ENCODE measurements around the gene SLC2A10.

The SLC2A10 gene

GRCh38 chr20:46739431-46740213 is 30.2 kb downstream of the SLC2A10 start:
- DNase-seq, result no peak

- DNase-seq, result no peak
Observed at GRCh38 chr20:46740214-46740609, 30.8 kb downstream of the SLC2A10 start.

GRCh38 chr20:46741924-46742668 is 32.6 kb downstream of the SLC2A10 start:
- no peak for DNase-seq

GRCh38 chr20:46742669-46743045 is 33.2 kb downstream of the SLC2A10 start:
- no peak for DNase-seq

GRCh38 chr20:46743088-46743487 is 33.6 kb downstream of the SLC2A10 start:
- DNase-seq, result no peak

- DNase-seq, result no peak
Observed at GRCh38 chr20:46746956-46747526, 37.6 kb downstream of the SLC2A10 start.

GRCh38 chr20:46749147-46749546 is 39.7 kb downstream of the SLC2A10 start:
- DNase-seq, result no peak

GRCh38 chr20:46751856-46752255 is 42.4 kb downstream of the SLC2A10 start:
- no peak for DNase-seq

- no peak for DNase-seq
Observed at GRCh38 chr20:46752728-46753127, 43.3 kb downstream of the SLC2A10 start.

GRCh38 chr20:46755483-46756413 is 46.3 kb downstream of the SLC2A10 start:
- DNase-seq, result no peak

- DNase-seq, result no peak
Observed at GRCh38 chr20:46756419-46756818, 47.0 kb downstream of the SLC2A10 start.

- DNase-seq, result no peak
Observed at GRCh38 chr20:46757135-46757534, 47.7 kb downstream of the SLC2A10 start.

- DNase-seq, result no peak
Observed at GRCh38 chr20:46757754-46758678, 48.6 kb downstream of the SLC2A10 start.

GRCh38 chr20:46758929-46759669 is 49.6 kb downstream of the SLC2A10 start:
- DNase-seq, result no peak

- DNase-seq, result no peak
Observed at GRCh38 chr20:46761566-46761965, 52.1 kb downstream of the SLC2A10 start.

GRCh38 chr20:46764068-46764467 is 54.6 kb downstream of the SLC2A10 start:
- DNase-seq, result no peak

- no peak for DNase-seq
Observed at GRCh38 chr20:46765506-46766120, 56.2 kb downstream of the SLC2A10 start.

- no peak for DNase-seq
Observed at GRCh38 chr20:46767127-46767761, 57.8 kb downstream of the SLC2A10 start.

GRCh38 chr20:46770330-46771194 is 61.1 kb downstream of the SLC2A10 start:
- no peak for DNase-seq

All from activated gamma-delta T cell (primary cell).